ENCODE measurements around the gene RIT2.

GRCh38 chr18:43001821-43002220, 113.7 kb downstream of the RIT2 start:
- TF ChIP-seq, protein P1, sequence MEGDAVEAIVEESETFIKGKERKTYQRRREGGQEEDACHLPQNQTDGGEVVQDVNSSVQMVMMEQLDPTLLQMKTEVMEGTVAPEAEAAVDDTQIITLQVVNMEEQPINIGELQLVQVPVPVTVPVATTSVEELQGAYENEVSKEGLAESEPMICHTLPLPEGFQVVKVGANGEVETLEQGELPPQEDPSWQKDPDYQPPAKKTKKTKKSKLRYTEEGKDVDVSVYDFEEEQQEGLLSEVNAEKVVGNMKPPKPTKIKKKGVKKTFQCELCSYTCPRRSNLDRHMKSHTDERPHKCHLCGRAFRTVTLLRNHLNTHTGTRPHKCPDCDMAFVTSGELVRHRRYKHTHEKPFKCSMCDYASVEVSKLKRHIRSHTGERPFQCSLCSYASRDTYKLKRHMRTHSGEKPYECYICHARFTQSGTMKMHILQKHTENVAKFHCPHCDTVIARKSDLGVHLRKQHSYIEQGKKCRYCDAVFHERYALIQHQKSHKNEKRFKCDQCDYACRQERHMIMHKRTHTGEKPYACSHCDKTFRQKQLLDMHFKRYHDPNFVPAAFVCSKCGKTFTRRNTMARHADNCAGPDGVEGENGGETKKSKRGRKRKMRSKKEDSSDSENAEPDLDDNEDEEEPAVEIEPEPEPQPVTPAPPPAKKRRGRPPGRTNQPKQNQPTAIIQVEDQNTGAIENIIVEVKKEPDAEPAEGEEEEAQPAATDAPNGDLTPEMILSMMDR (IDR thresholded peaks at IDR 0.05; ENCODE audit: low read length), result no peak
- TF ChIP-seq EZH2 (IDR thresholded peaks at IDR 0.05; ENCODE audit: borderline replicate concordance, low read length), result no peak

All from OCI-LY1 (cell line).